MM.1S (cell line): ENCODE measurements around the gene FOXP4.

ENCODE experiments used
- DNase-seq: peaks from one replicate; pipeline ENCODE4 v3.0.0-alpha.2; 2015
- H2AFZ ChIP-seq: fragments of 300-600 bp; sonication (generic); 2 replicates; pipeline ENCODE4 v1.6.0; 2016; ENCODE audit warnings: antibody characterized with exemption, low read length
- H3F3A ChIP-seq: fragments of 300-600 bp; sonication (generic); 2 replicates; pipeline ENCODE4 v1.6.1; 2016; ENCODE audit warnings: mild to moderate bottlenecking, antibody characterized with exemption, low read length, moderate library complexity, mixed read lengths; ENCODE audit not compliant: insufficient read depth
- H3K27ac ChIP-seq: fragments of 300-600 bp; sonication (generic); 2 replicates; pipeline ENCODE4 v1.5.1; 2016; ENCODE audit warnings: mild to moderate bottlenecking, low read length
- H3K27me3 ChIP-seq: fragments of 300-600 bp; sonication (generic); replicated peaks from 2 replicates; pipeline ENCODE4 v1.6.0; 2016; ENCODE audit warnings: low read length; ENCODE audit not compliant: insufficient read depth
- H3K36me3 ChIP-seq: fragments of 300-600 bp; sonication (generic); replicated peaks from 2 replicates; pipeline ENCODE4 v1.6.1; 2016; ENCODE audit warnings: mild to moderate bottlenecking, low read length, mixed read lengths; ENCODE audit not compliant: insufficient read depth
- H3K4me1 ChIP-seq: fragments of 300-600 bp; sonication (generic); 2 replicates; pipeline ENCODE4 v1.6.1; 2016; ENCODE audit warnings: low read length, mixed read lengths
- H3K4me2 ChIP-seq: fragments of 300-600 bp; sonication (generic); 2 replicates; pipeline ENCODE4 v1.6.0; 2016; ENCODE audit warnings: low read depth, low read length
- H3K4me3 ChIP-seq: fragments of 300-600 bp; sonication (generic); 2 replicates; pipeline ENCODE4 v1.5.1; 2016; ENCODE audit warnings: low read length, mixed read lengths
- H3K79me2 ChIP-seq: fragments of 300-600 bp; sonication (generic); 2 replicates; pipeline ENCODE4 v1.6.1; 2016; ENCODE audit warnings: mixed run types, low read length, mixed read lengths
- H3K9ac ChIP-seq: fragments of 300-600 bp; sonication (generic); 2 replicates; pipeline ENCODE4 v1.6.1; 2016; ENCODE audit warnings: low read length, mixed read lengths
- H3K9me2 ChIP-seq: fragments of 300-600 bp; sonication (generic); replicated peaks from 2 replicates; pipeline ENCODE4 v1.6.1; 2016; ENCODE audit warnings: mild to moderate bottlenecking, low read length, mixed read lengths; ENCODE audit not compliant: insufficient read depth
- H3K9me3 ChIP-seq: fragments of 300-600 bp; sonication (generic); replicated peaks from 2 replicates; pipeline ENCODE4 v1.6.1; 2016; ENCODE audit warnings: mild to moderate bottlenecking, low read length, mixed read lengths; ENCODE audit not compliant: insufficient read depth
- H4K20me1 ChIP-seq: fragments of 300-600 bp; sonication (generic); 2 replicates; pipeline ENCODE4 v1.6.1; 2016; ENCODE audit warnings: mild to moderate bottlenecking, low read length, moderate library complexity, mixed read lengths; ENCODE audit not compliant: insufficient read depth
- CTCF ChIP-seq: fragments of 300-600 bp; sonication (generic); IDR thresholded peaks from 2 replicates; pipeline ENCODE4 v1.5.1; 2016; ENCODE audit warnings: antibody characterized with exemption, low read length, mixed read lengths
- EZH2 ChIP-seq: fragments of 300-600 bp; sonication (generic); optimal IDR thresholded peaks from 2 replicates; pipeline ENCODE3; 2017; ENCODE audit warnings: low read depth, mild to moderate bottlenecking, antibody characterized with exemption, low read length, mixed read lengths
- EZH2phosphoT487 ChIP-seq: fragments of 300-600 bp; sonication (generic); IDR thresholded peaks from 2 replicates; pipeline ENCODE4 v1.6.1; 2018; ENCODE audit warnings: antibody characterized with exemption, low read length

The FOXP4 gene

GRCh38 chr6:41593406-41593805 is 47.2 kb downstream of the FOXP4 start:
- H3K4me1 ChIP-seq = no peaks in the 10 kb centered on the region
- TF ChIP-seq EZH2 (no peak), CTCF (no peak)

GRCh38 chr6:41593839-41594238 is 47.7 kb downstream of the FOXP4 start:
- H4K20me1 ChIP-seq = no peaks in the 10 kb centered on the region
- H3K9me2 ChIP-seq = no peaks in the 10 kb centered on the region
- no peaks in the 10 kb centered on the region for H3K4me1 ChIP-seq
- TF ChIP-seq CTCF = no peak
- no peak for TF ChIP-seq EZH2phosphoT487
- TF ChIP-seq EZH2 = no peak
- H3K36me3 ChIP-seq = no peaks in the 10 kb centered on the region
- DNase-seq = no peak
- H3K4me2 ChIP-seq = no peak overlapping the region
- no peaks in the 10 kb centered on the region for H3K79me2 ChIP-seq
- no peaks in the 10 kb centered on the region for H3K9me3 ChIP-seq
- no peaks in the 10 kb centered on the region for H3F3A ChIP-seq
- no peak overlapping the region for H3K9ac ChIP-seq
- no peak overlapping the region for H3K27ac ChIP-seq
- H2AFZ ChIP-seq = no peak overlapping the region
- no peak overlapping the region for H3K4me3 ChIP-seq
- H3K27me3 ChIP-seq = no peaks in the 10 kb centered on the region

More at GRCh38 chr6:41593406-41593805, 47.2 kb downstream of the FOXP4 start:
- no peak for DNase-seq
- no peaks in the 10 kb centered on the region for H4K20me1 ChIP-seq
- H3K4me2 ChIP-seq = no peak overlapping the region
- H3K9me3 ChIP-seq = no peaks in the 10 kb centered on the region
- no peaks in the 10 kb centered on the region for H3F3A ChIP-seq
- no peaks in the 10 kb centered on the region for H3K27me3 ChIP-seq
- no peaks in the 10 kb centered on the region for H3K36me3 ChIP-seq
- no peaks in the 10 kb centered on the region for H3K79me2 ChIP-seq
- H3K4me3 ChIP-seq = no peak overlapping the region
- H3K9ac ChIP-seq = no peak overlapping the region
- no peak overlapping the region for H3K27ac ChIP-seq
- H2AFZ ChIP-seq = no peak overlapping the region
- H3K9me2 ChIP-seq = no peaks in the 10 kb centered on the region

GRCh38 chr6:41594326-41594725 is 48.1 kb downstream of the FOXP4 start:
- Histone ChIP-seq H3K36me3 (no peaks in the 10 kb centered on the region), H3K4me2 (no peak overlapping the region), H3F3A (no peaks in the 10 kb centered on the region), H4K20me1 (no peaks in the 10 kb centered on the region), H3K9ac (no peak overlapping the region), H3K9me3 (no peaks in the 10 kb centered on the region), H3K4me3 (no peak overlapping the region), H3K9me2 (no peaks in the 10 kb centered on the region), H3K79me2 (no peaks in the 10 kb centered on the region), H2AFZ (no peak overlapping the region), H3K27ac (no peak overlapping the region), H3K4me1 (no peaks in the 10 kb centered on the region), H3K27me3 (no peaks in the 10 kb centered on the region)
- TF ChIP-seq CTCF = no peak
- no peak for TF ChIP-seq EZH2
- no peak for TF ChIP-seq EZH2phosphoT487
- no peak for DNase-seq

GRCh38 chr6:41594766-41595165 is 48.6 kb downstream of the FOXP4 start:
- no peaks in the 10 kb centered on the region for H3K79me2 ChIP-seq
- no peak overlapping the region for H3K4me2 ChIP-seq
- no peaks in the 10 kb centered on the region for H3F3A ChIP-seq
- no peaks in the 10 kb centered on the region for H3K4me1 ChIP-seq
- H3K36me3 ChIP-seq = no peaks in the 10 kb centered on the region
- no peak overlapping the region for H3K4me3 ChIP-seq
- no peaks in the 10 kb centered on the region for H4K20me1 ChIP-seq
- no peak overlapping the region for H2AFZ ChIP-seq
- H3K9ac ChIP-seq = no peak overlapping the region
- H3K9me2 ChIP-seq = no peaks in the 10 kb centered on the region
- no peaks in the 10 kb centered on the region for H3K27me3 ChIP-seq
- no peaks in the 10 kb centered on the region for H3K9me3 ChIP-seq
- no peak overlapping the region for H3K27ac ChIP-seq
- no peak for DNase-seq
- TF ChIP-seq CTCF (no peak), EZH2phosphoT487 (no peak), EZH2 (no peak)
